Parathyroid adenoma (tissue), 2 donors: ENCODE data around the gene RNF8.

Experiments used
- H2AFZ ChIP-seq: fragments of 300-600 bp; sonication (generic); one replicate; pipeline ENCODE4 v1.7.0; 2017; ENCODE audit warnings: antibody characterized with exemption, mild to moderate bottlenecking
- H3K27ac ChIP-seq: fragments of 300-600 bp; sonication (generic); one replicate; pipeline ENCODE4 v1.7.0; 2017
- H3K27me3 ChIP-seq: fragments of 300-600 bp; sonication (generic); one replicate; pipeline ENCODE4 v1.7.0; 2017; ENCODE audit warnings: low read length; ENCODE audit not compliant: control insufficient read depth, insufficient read depth
- H3K36me3 ChIP-seq: fragments of 300-600 bp; sonication (generic); one replicate; pipeline ENCODE4 v1.7.0; 2017; ENCODE audit warnings: low read length; ENCODE audit not compliant: control insufficient read depth, insufficient read depth
- H3K4me1 ChIP-seq: fragments of 300-600 bp; sonication (generic); one replicate; pipeline ENCODE4 v1.7.0; 2017; ENCODE audit warnings: control low read depth
- H3K4me2 ChIP-seq: fragments of 300-600 bp; sonication (generic); one replicate; pipeline ENCODE4 v1.7.0; 2017; ENCODE audit warnings: low read length
- H3K4me3 ChIP-seq: fragments of 300-600 bp; sonication (generic); one replicate; pipeline ENCODE4 v1.7.0; 2017; ENCODE audit warnings: low read depth, low read length
- H3K79me2 ChIP-seq: fragments of 300-600 bp; sonication (generic); one replicate; pipeline ENCODE4 v1.7.0; 2017; ENCODE audit warnings: control low read depth
- H3K9ac ChIP-seq: fragments of 300-600 bp; sonication (generic); one replicate; pipeline ENCODE4 v1.7.0; 2017; ENCODE audit warnings: mild to moderate bottlenecking
- H3K9me3 ChIP-seq: fragments of 300-600 bp; sonication (generic); one replicate; pipeline ENCODE4 v1.7.0; 2017; ENCODE audit warnings: low read length; ENCODE audit not compliant: control insufficient read depth
- CTCF ChIP-seq: fragments of 300-600 bp; sonication (generic); IDR thresholded peaks from one replicate; pipeline ENCODE4 v1.7.0; 2017; ENCODE audit warnings: antibody characterized with exemption, mild to moderate bottlenecking
- donor health status: primary hyperparathyroidism.

RNF8 gene

GRCh38 chr6:37316071-37316470 lies 37.7 kb upstream of the RNF8 start:
- H3K4me2 ChIP-seq, result no peak overlapping the region
- H3K9ac ChIP-seq, result no peak overlapping the region
- H3K36me3 ChIP-seq, result no peaks in the 10 kb centered on the region
- no peak overlapping the region for H2AFZ ChIP-seq
- H3K9me3 ChIP-seq, result no peaks in the 10 kb centered on the region
- no peak overlapping the region for H3K27ac ChIP-seq
- TF ChIP-seq CTCF, result no peak
- no peaks in the 10 kb centered on the region for H3K27me3 ChIP-seq
- H3K4me1 ChIP-seq, result no peaks in the 10 kb centered on the region
- no peaks in the 10 kb centered on the region for H3K79me2 ChIP-seq
- H3K4me3 ChIP-seq, result no peak overlapping the region

- no peak for TF ChIP-seq CTCF
- no peaks in the 10 kb centered on the region for H3K79me2 ChIP-seq
- no peaks in the 10 kb centered on the region for H3K27me3 ChIP-seq
- no peaks in the 10 kb centered on the region for H3K36me3 ChIP-seq
- no peak overlapping the region for H3K4me3 ChIP-seq
- H3K9ac ChIP-seq, result no peak overlapping the region
- H3K9me3 ChIP-seq, result no peaks in the 10 kb centered on the region
- no peak overlapping the region for H2AFZ ChIP-seq
- no peaks in the 10 kb centered on the region for H3K4me1 ChIP-seq
- H3K27ac ChIP-seq, result no peak overlapping the region
- H3K4me2 ChIP-seq, result no peak overlapping the region
Measured at GRCh38 chr6:37317312-37318038, 36.3 kb upstream of the RNF8 start.

- Histone ChIP-seq H3K4me2 (no peak overlapping the region), H3K4me1 (no peaks in the 10 kb centered on the region), H3K36me3 (no peaks in the 10 kb centered on the region), H3K27ac (no peak overlapping the region), H3K9me3 (no peaks in the 10 kb centered on the region), H3K9ac (no peak overlapping the region), H3K79me2 (no peaks in the 10 kb centered on the region), H2AFZ (no peak overlapping the region), H3K27me3 (no peaks in the 10 kb centered on the region), H3K4me3 (no peak overlapping the region)
- TF ChIP-seq CTCF, result no peak
Measured at GRCh38 chr6:37319156-37319555, 34.6 kb upstream of the RNF8 start.

GRCh38 chr6:37319856-37320480 lies 33.8 kb upstream of the RNF8 start:
- H3K27ac ChIP-seq, result no peak overlapping the region
- no peak overlapping the region for H3K4me3 ChIP-seq
- H3K79me2 ChIP-seq, result no peaks in the 10 kb centered on the region
- no peak overlapping the region for H3K9ac ChIP-seq
- H2AFZ ChIP-seq, result no peak overlapping the region
- no peaks in the 10 kb centered on the region for H3K9me3 ChIP-seq
- H3K36me3 ChIP-seq, result no peaks in the 10 kb centered on the region
- no peaks in the 10 kb centered on the region for H3K27me3 ChIP-seq
- H3K4me2 ChIP-seq, result no peak overlapping the region
- TF ChIP-seq CTCF, result no peak
- no peaks in the 10 kb centered on the region for H3K4me1 ChIP-seq

GRCh38 chr6:37320646-37321045 lies 33.1 kb upstream of the RNF8 start:
- no peak for TF ChIP-seq CTCF
- H3K4me2 ChIP-seq, result no peak overlapping the region
- no peak overlapping the region for H3K9ac ChIP-seq
- H2AFZ ChIP-seq, result no peak overlapping the region
- H3K27me3 ChIP-seq, result no peaks in the 10 kb centered on the region
- H3K4me1 ChIP-seq, result no peaks in the 10 kb centered on the region
- no peak overlapping the region for H3K4me3 ChIP-seq
- no peaks in the 10 kb centered on the region for H3K9me3 ChIP-seq
- H3K27ac ChIP-seq, result no peak overlapping the region
- no peaks in the 10 kb centered on the region for H3K79me2 ChIP-seq
- H3K36me3 ChIP-seq, result no peaks in the 10 kb centered on the region
